ENCODE data around the gene STAP2. TPM values are rescaled to one million over a fixed set of nuclear protein-coding genes. Genes with fewer than 3 reads are reported as not detected.

Gene STAP2
- polyA plus RNA-seq, 10 donors = 4.4 to 13.8 (median 4.8) TPM

DNA sequence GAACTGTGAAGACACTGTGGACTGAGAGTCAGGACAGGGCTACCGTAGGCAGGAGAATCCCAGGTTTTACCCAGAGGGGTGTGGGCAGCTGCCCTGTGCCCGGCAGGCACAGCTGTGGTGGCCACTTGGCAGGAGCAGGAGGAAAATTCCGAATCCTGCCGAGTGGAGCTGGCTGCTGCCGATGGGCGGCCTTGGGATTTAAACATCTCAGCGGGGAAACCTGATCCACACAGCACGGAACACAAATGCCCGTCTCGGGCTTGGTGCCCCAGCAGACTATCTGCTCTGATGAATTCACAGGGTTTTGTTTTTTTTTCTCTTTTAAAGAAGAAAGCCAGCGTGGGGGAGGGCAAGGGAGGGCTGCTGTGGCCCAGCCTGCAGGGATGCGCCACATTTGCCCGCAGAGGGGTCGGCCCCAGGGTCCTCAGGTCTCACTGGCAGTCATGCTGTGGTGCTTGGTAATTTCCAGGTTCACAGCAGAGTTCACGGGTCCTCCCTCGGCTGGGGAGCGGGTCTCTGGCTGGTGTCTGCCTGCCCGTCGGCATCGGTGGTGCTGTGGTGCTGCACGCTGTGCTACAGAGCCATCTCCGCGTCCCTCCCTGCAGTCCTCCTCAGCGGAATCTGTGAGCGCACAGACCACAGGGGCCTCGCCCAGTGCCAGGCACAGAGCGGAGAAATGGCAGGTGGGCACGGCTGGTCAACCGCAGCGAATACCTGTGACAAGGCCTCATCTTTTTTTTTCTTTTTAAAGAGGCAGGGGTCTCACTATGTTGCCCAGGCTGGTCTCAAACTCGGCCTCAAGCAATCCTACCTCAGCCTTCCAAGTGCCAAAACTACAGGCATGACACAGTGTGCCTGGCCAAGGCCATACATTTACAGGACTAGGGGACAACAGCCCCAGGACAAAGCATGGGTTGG, 32.9 kb upstream of the STAP2 start:
- DNase-seq = peak; percentile 61 to 73 (median 65)

DNA sequence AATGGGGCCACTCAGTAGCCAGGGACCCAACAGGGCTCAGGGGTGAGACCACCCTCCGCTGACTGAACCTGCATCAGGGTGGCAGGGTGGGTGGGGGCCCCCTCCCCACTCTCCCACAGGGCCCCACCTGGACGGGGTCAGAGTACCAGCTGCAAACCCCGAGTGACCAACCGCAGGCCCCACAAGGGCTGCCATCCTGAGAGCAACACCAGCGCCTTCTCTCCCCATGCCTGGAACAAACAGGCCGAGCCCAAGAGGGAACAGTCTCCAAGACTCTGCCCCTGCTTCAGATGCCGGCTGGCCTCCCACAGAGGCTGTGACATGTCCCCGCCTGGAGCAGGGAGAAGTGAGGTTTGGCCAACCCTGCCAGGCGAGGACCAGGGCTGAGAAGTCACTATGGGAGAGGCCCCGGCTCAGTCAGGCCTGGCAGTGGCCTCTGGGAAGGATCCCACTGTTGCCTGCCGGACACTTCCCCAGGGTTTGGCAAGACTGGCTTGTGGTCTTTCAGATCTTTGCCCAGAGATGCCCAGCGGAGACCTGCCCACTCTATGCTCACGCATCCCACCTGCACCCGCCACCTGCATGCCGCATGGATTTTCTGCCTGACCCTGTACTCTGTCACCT, 31.9 kb upstream of the STAP2 start:
- no peak for DNase-seq

- peak in 1 of 3 donors; percentile 67 for DNase-seq
Observed at GRCh38 chr19:4369888-4370260, 31.2 kb upstream of the STAP2 start.

- peak in 1 of 3 donors; percentile 54 for DNase-seq
Observed at GRCh38 chr19:4369109-4369887, 30.7 kb upstream of the STAP2 start.

DNA sequence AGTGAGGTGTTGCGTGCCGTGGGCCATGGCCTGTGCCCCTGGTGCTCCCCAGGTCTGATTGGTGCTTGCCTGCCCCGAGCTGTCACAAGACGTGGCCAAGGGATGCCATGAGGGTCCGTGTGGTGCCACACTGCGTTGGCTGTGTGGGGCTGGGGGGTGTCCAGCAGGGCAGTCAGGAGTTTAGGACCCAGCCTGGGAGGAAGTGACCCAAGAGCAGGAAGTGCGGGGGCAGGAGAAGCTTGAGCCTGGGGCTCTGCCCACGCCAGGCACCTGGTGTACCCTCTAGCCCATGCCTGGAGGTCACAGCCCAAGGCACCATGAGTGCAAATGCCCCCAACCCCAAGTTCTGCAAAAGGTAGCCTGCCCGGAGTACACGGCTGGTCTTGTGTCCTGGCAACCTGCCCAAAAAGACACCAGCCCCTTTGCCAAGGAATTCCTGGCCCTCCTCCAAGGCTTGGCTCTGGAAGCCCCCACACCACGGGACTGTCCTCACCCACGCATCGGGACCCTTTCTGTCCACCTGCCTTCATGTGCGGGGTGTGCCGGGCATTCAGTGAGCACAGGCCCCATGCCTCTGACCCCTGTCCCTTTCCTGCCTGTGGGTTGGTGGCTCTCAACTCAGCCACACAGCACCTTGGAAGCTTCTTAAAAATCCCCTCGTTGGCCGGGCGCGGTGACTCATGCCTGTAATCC, 29.6 kb upstream of the STAP2 start:
- DNase-seq = peak in 2 of 3 donors; percentile 47 to 52

GRCh38 chr19:4367781-4368127, 29.1 kb upstream of the STAP2 start:
- peak in 1 of 3 donors; percentile 13 for DNase-seq

DNA sequence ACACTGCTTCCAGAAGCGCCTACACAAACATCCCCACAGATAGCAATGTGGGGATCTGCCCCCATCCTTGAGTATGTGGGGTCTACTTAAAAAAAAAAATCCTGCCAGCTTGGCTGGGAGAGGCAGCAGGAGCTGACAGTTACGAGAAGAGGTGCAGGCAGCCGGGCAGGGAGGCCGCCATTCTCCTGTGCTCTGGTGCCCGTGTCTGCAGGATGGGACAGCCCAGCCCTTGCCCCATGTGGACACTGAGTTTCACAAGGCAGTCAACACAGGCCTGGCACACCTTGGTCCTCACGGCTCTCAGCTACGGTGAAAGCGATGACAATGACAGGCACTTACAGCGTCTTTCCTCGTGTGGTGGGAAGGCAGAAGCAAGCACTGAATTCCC, 28.7 kb upstream of the STAP2 start:
- no peak for DNase-seq

DNA sequence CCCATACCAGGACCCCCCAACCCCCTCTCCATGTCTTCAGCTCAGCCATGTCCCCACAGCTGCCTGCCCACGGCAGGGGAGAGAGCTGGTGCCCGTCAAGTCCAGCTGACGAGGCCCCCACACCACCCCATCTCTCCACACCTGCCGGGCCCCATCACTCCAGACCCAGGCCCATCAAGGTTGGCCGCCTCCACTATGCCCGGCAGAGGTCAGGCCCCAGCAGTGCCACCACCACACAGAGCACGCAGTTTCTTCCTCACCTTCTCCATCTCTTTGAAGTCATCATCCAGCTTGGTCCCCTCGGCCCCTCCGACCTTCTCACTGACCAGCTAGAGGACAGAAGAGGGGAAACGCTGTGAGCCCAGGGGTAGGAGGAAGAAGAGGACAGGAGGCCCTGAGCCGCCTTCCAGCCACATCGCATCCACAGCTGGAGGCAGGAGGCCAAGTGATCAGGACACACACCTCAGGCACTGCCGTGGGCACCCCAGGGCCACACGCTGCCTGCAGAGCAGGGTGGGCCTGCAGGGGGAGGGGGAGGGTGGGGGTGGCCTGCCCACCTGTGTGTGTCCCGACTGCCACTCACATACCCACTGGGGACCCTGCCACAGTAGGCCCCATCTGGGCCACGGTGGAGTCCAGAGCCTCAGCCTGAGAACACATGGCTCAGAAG, 28.2 kb upstream of the STAP2 start:
- no peak for DNase-seq

GRCh38 chr19:4365791-4366665, 27.4 kb upstream of the STAP2 start:
- DNase-seq = no peak

DNA sequence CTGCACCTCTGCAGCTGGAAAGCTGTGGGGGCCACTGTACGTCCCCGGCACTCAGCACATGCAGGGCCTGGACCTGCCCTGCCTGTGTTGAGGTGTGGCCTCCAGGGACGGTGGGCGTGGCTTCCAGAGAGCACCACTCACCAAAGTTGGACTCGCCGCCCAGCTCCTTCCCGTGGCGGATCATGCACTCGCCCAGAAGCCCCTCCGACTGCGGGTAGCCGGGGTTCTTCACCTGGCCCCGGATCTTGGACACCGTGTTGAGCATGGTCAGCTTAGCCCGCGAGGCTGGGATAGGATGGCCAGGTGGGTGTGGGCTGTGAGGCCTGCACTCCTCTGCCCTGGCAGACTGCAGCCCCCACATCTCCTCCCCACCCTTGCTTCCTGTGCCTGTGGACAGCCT, 26.7 kb upstream of the STAP2 start:
- DNase-seq = peak in 1 of 3 donors; percentile 12

DNA sequence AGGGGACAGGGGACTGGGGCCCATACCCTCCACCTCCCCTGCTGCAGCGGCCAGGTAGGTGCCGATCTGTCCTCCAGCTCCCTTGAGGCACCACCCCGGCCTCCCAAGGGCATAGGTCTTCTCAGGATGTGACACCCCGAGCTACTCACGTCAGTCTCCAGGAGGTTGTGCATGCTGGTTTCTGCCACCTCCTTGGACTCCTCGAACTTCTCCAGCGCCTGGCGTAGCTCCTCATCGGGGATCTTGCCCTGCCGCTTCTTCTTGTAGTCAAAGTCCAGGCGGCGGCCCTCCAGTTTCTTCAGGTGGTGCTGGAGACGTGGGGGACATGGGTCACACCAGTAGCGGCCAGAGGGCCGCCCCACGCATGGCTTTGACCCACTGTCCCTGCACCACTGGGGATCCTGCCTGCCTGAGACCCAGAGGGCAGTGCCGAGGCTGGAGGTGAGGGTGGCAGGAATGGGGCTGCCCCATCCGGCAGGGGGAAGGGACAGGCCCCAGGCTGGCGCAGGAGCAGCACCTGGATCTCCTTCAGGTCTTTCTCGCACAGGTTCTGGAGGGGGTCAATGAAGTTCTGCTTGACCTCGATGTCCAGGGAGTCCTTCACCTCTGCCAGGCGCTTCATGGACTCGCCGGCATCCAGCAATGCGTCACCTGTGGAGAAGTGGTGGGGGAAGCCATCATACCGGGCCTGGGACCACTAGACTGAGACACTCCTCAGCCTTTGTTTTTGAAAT, 25.1 kb upstream of the STAP2 start:
- no peak for DNase-seq

- peak in 1 of 3 donors; percentile 22 for DNase-seq
Observed at GRCh38 chr19:4362831-4363545, 24.4 kb upstream of the STAP2 start.

- DNase-seq = peak in 1 of 3 donors; percentile 19
Observed at GRCh38 chr19:4362101-4362828, 23.6 kb upstream of the STAP2 start.

- peak in 1 of 3 donors; percentile 16 for DNase-seq
Observed at GRCh38 chr19:4361152-4362046, 22.8 kb upstream of the STAP2 start.

GRCh38 chr19:4360641-4361151, 22.1 kb upstream of the STAP2 start:
- peak in 1 of 3 donors; percentile 26 for DNase-seq

DNA sequence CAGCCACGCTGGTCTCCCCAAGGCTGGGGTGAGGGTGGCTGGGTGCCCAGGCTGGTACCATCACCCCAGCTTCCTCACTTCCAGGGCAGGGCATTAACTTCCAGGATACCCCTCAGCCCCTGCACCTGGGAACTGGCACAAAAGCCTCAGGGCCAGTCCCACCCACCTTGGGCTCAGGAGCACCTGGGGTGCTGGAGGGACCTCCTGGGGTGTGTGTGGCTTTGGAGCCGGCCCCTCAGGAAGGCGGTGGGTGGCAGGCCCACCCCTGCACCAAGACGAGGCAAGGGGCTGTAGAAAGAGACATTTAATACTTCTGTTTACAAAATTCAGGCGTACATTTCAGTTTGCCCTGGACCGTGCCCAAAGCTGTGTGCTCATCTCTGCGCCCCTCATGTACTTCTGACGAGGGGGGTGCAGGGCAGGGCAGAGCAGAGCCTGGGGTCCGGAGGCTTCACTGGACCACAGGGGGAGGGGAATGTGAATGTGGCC, 21.5 kb upstream of the STAP2 start:
- no peak for DNase-seq

- DNase-seq = peak in 1 of 3 donors; percentile 31
Observed at GRCh38 chr19:4359627-4360000, 21.0 kb upstream of the STAP2 start.

Measured in muscle of back (tissue), 11 donors.